ENCODE results near the gene S100PBP.

The S100PBP gene

GRCh38 chr1:32817159-32817814 is at the start of gene S100PBP, which contains the start of gene YARS1:
TSS of gene S100PBP (plus strand) at chr1:32817653. CDS start at chr1:32826100, 8,447 bp downstream.
TSS of gene YARS1 (minus strand) at chr1:32817358. CDS start at chr1:32817244, 114 bp downstream.
- peak; percentile 99 for DNase-seq

- DNase-seq, result no peak
These were observed 49.2 kb upstream of the S100PBP start for GRCh38 chr1:32768110-32768850.

- no peak for DNase-seq
These were observed 47.8 kb upstream of the S100PBP start for GRCh38 chr1:32769524-32770220.

GRCh38 chr1:32770221-32770731 is 47.2 kb upstream of the S100PBP start:
- DNase-seq, result no peak

GRCh38 chr1:32770741-32771548 is 46.5 kb upstream of the S100PBP start:
- no peak for DNase-seq

- no peak for DNase-seq
These were observed 45.7 kb upstream of the S100PBP start for GRCh38 chr1:32771561-32772280.

GRCh38 chr1:32772281-32773017 is 45.0 kb upstream of the S100PBP start:
- DNase-seq, result no peak

- peak; percentile 74 for DNase-seq
These were observed 44.3 kb upstream of the S100PBP start for GRCh38 chr1:32773018-32773763.

GRCh38 chr1:32773764-32774463 is 43.5 kb upstream of the S100PBP start:
- DNase-seq, result no peak

GRCh38 chr1:32774464-32774808 is 43.0 kb upstream of the S100PBP start:
- DNase-seq, result no peak

- no peak for DNase-seq
These were observed 42.4 kb upstream of the S100PBP start for GRCh38 chr1:32774950-32775634.

- DNase-seq, result no peak
These were observed 41.7 kb upstream of the S100PBP start for GRCh38 chr1:32775640-32776337.

GRCh38 chr1:32779242-32779641 is 38.2 kb upstream of the S100PBP start:
- no peak for DNase-seq

GRCh38 chr1:32780005-32780404 is 37.4 kb upstream of the S100PBP start:
- no peak for DNase-seq

GRCh38 chr1:32780628-32781234 is 36.7 kb upstream of the S100PBP start:
- DNase-seq, result no peak

- DNase-seq, result no peak
These were observed 35.4 kb upstream of the S100PBP start for GRCh38 chr1:32782086-32782485.

- no peak for DNase-seq
These were observed 33.6 kb upstream of the S100PBP start for GRCh38 chr1:32783851-32784250.

GRCh38 chr1:32784817-32785216 is 32.6 kb upstream of the S100PBP start:
- DNase-seq, result no peak

All from CD4-positive, alpha-beta T cell treated with Interleukin-17A for 1 hour (primary cell).